ENCODE measurements around the gene PMFBP1. TPM values are rescaled to one million over a fixed set of nuclear protein-coding genes. Genes with fewer than 3 reads are reported as not detected.

Gene PMFBP1
- total and polyA plus RNA-seq, 2 donors (not counting 1 experiment from before 2014, with no cell fraction given), result 1.2 to 9.5 TPM

DNA sequence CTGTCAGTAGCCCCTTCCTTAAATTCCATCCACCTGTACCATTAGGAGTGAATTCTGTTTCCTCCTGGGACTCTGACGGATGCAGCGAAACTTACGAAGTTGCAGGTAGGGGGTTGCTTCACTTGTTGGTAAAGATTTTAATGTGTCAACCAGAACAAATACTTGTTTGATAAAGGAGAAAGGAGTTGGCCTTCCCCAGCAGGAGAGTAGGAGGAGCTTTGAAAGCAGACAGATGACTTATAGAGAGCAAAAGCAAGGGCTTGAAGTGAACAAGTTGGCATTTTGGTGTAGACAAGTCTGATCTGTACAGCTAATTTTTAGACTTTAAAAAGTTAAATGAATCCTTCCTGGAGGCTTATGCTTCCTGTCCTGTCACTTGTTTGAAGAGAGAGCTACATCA is 38.1 kb upstream of the PMFBP1 start:
- Histone ChIP-seq H3K79me2 (ENCODE audit: control insufficient read depth, insufficient read depth, low read length) (no peaks in the 10 kb centered on the region), H3K36me3 (replicated peaks in 1 of 2; ENCODE audit: control extremely low read depth in 1 of 2, control insufficient read depth in 1 of 2, extremely low read depth in 1 of 2, insufficient read depth in 2 of 2, low read length in 1 of 2) (no peaks in the 10 kb centered on the region), H3K9me3 (ENCODE audit: control extremely low read depth in 1 of 3, control insufficient read depth in 2 of 3, insufficient read depth in 1 of 3, low read length in 2 of 3) (peaks cover 1 to 5% (median 4%) of the 10 kb centered on the region in 3 donors), H4K20me1 (ENCODE audit: control insufficient read depth, insufficient read depth, low read length, poor library complexity, severe bottlenecking) (no peaks in the 10 kb centered on the region), H3K9ac (ENCODE audit: low read length) (no peak overlapping the region), H3K27me3 (replicated peaks in 1 of 4; ENCODE audit: control extremely low read depth in 1 of 4, control insufficient read depth in 3 of 4, insufficient read depth in 4 of 4, low read length in 3 of 4) (no peaks in the 10 kb centered on the region), H3K4me1 (ENCODE audit: control insufficient read depth in 2 of 2, insufficient read depth in 2 of 2, low read length in 2 of 2) (no peaks in the 10 kb centered on the region), H3K4me3 (ENCODE audit: control extremely low read depth in 1 of 5, extremely low read depth in 1 of 5, insufficient read depth in 1 of 5, low read depth in 2 of 5, low read length in 4 of 5) (no peak overlapping the region), H2AFZ (ENCODE audit: insufficient read depth, low read depth, low read length, poor library complexity, severe bottlenecking) (no peak overlapping the region), H3K4me2 (replicated peaks; ENCODE audit: low read depth, low read length, poor library complexity, severe bottlenecking) (no peak overlapping the region), H3K27ac (ENCODE audit: low read length in 2 of 2) (no peak overlapping the region)
- Mint-ChIP-seq H3K27ac (no peak overlapping the region), H3K4me3 (no peak overlapping the region), H3K9me3 (ENCODE audit: insufficient read depth) (peaks cover 5% of the 10 kb centered on the region), H3K27me3 (no peaks in the 10 kb centered on the region), H3K4me1 (no peaks in the 10 kb centered on the region)
- ChIA-PET POLR2A (no interaction called here), CTCF (no interaction called here)
- ATAC-seq (ENCODE audit: low read depth), result no peak
- DNase-seq, result no peak
- TF ChIP-seq, protein P1, sequence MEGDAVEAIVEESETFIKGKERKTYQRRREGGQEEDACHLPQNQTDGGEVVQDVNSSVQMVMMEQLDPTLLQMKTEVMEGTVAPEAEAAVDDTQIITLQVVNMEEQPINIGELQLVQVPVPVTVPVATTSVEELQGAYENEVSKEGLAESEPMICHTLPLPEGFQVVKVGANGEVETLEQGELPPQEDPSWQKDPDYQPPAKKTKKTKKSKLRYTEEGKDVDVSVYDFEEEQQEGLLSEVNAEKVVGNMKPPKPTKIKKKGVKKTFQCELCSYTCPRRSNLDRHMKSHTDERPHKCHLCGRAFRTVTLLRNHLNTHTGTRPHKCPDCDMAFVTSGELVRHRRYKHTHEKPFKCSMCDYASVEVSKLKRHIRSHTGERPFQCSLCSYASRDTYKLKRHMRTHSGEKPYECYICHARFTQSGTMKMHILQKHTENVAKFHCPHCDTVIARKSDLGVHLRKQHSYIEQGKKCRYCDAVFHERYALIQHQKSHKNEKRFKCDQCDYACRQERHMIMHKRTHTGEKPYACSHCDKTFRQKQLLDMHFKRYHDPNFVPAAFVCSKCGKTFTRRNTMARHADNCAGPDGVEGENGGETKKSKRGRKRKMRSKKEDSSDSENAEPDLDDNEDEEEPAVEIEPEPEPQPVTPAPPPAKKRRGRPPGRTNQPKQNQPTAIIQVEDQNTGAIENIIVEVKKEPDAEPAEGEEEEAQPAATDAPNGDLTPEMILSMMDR (IDR thresholded peaks at IDR 0.05), result no peak
- no peak for TF ChIP-seq EZH2 (IDR thresholded peaks at IDR 0.05; ENCODE audit: borderline replicate concordance, insufficient read depth, low read depth, low read length, poor library complexity, severe bottlenecking)
- no CpG with 5 or more reads among the region's 3 CpGs for WGBS (ENCODE audit: insufficient coverage)
- intact Hi-C loops (cut with micrococcal nuclease), result no loop called here

DNA sequence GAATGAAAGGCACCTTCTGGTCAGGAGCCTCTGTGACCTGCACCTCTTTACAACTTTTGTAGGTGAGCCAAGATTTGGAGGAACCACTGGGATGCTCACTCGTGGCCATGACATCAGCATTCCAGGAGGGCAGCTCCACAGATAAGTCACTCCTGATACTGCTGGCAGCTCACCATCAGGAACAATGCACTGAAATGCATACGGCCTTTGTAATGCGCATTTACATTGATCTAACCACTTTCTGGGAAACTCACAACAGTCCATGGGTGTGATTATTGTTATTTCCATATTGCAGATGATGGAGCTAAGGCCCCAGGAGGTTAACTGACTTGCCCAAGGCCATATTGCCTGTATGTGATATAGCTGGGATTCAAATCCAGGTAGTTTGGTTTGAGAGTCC is 34.3 kb upstream of the PMFBP1 start:
- H3K4me1 ChIP-seq (ENCODE audit: control insufficient read depth in 2 of 2, insufficient read depth in 2 of 2, low read length in 2 of 2), result peaks cover 20 to 23% of the 10 kb centered on the region in 2 donors
- TF ChIP-seq EZH2 (IDR thresholded peaks at IDR 0.05; ENCODE audit: borderline replicate concordance, insufficient read depth, low read depth, low read length, poor library complexity, severe bottlenecking), result no peak
- TF ChIP-seq, protein P1 (IDR thresholded peaks at IDR 0.05), result no peak
- no peak overlapping the region for H2AFZ ChIP-seq (ENCODE audit: insufficient read depth, low read depth, low read length, poor library complexity, severe bottlenecking)
- WGBS (ENCODE audit: insufficient coverage), result 91% methylated on average over 1 of the region's 3 CpGs
- H3K36me3 ChIP-seq (replicated peaks in 1 of 2; ENCODE audit: control extremely low read depth in 1 of 2, control insufficient read depth in 1 of 2, extremely low read depth in 1 of 2, insufficient read depth in 2 of 2, low read length in 1 of 2), result no peaks in the 10 kb centered on the region
- no peak for DNase-seq
- Mint-ChIP-seq H3K27me3 (no peaks in the 10 kb centered on the region), H3K4me3 (no peak overlapping the region), H3K27ac (no peak overlapping the region), H3K9me3 (ENCODE audit: insufficient read depth) (no peaks in the 10 kb centered on the region), H3K4me1 (peaks cover 19% of the 10 kb centered on the region)
- no peak overlapping the region for H3K27ac ChIP-seq (ENCODE audit: low read length in 2 of 2)
- intact Hi-C loops (cut with micrococcal nuclease), result no loop called here
- ATAC-seq (ENCODE audit: low read depth), result no peak
- CTCF ChIA-PET, result no interaction called here
- no peak overlapping the region for H3K4me3 ChIP-seq (ENCODE audit: control extremely low read depth in 1 of 5, extremely low read depth in 1 of 5, insufficient read depth in 1 of 5, low read depth in 2 of 5, low read length in 4 of 5)
- no peak overlapping the region for H3K9ac ChIP-seq (ENCODE audit: low read length)
- no peaks in the 10 kb centered on the region for H3K79me2 ChIP-seq (ENCODE audit: control insufficient read depth, insufficient read depth, low read length)
- H3K27me3 ChIP-seq (replicated peaks in 1 of 4; ENCODE audit: control extremely low read depth in 1 of 4, control insufficient read depth in 3 of 4, insufficient read depth in 4 of 4, low read length in 3 of 4), result no peaks in the 10 kb centered on the region
- H4K20me1 ChIP-seq (ENCODE audit: control insufficient read depth, insufficient read depth, low read length, poor library complexity, severe bottlenecking), result no peaks in the 10 kb centered on the region
- POLR2A ChIA-PET, result no interaction called here
- no peak overlapping the region for H3K4me2 ChIP-seq (replicated peaks; ENCODE audit: low read depth, low read length, poor library complexity, severe bottlenecking)
- H3K9me3 ChIP-seq (ENCODE audit: control extremely low read depth in 1 of 3, control insufficient read depth in 2 of 3, insufficient read depth in 1 of 3, low read length in 2 of 3), result no peaks in the 10 kb centered on the region
